Measurements from ENCODE around the gene UBE2E1. TPM values are rescaled to one million over a fixed set of nuclear protein-coding genes. Genes with fewer than 3 reads are reported as not detected.

UBE2E1 gene
- total RNA-seq, 1 donor from 2014 or later: 103 TPM

DNA sequence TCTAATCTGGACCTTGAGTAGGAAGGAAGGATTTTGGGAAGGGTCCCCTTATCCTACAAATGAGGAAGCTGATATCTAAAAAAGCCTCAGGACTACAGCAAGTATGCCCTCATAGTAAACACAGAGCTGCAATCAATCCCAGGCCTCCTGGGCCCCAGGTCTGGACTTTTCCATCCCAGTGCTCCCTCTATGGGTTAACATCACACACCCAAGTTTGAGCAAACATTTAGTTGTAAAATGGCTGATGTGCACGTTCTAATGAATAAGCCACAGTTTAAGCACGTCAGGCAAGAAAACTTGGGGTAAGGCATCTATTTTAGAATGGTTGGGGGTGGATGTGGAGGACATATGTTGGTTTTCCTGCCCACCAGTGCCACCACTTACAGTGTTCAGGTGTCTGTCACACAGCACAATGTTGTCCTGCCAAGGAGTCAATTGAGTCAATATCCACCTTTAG is 44.3 kb upstream of the UBE2E1 start:
- Mint-ChIP-seq H3K4me3 (ENCODE audit: unreplicated experiment) (no peak overlapping the region), H3K9me3 (ENCODE audit: low read depth) (no peaks in the 10 kb centered on the region), H3K27ac (ENCODE audit: unreplicated experiment) (no peak overlapping the region), H3K27me3 (ENCODE audit: low read depth) (no peaks in the 10 kb centered on the region), H3K4me1 (ENCODE audit: low read depth) (peaks cover 10% of the 10 kb centered on the region), H3K36me3 (ENCODE audit: low read depth) (no peaks in the 10 kb centered on the region)
- no peak for DNase-seq (ENCODE audit: low spot score)
- TF ChIP-seq, protein P1, sequence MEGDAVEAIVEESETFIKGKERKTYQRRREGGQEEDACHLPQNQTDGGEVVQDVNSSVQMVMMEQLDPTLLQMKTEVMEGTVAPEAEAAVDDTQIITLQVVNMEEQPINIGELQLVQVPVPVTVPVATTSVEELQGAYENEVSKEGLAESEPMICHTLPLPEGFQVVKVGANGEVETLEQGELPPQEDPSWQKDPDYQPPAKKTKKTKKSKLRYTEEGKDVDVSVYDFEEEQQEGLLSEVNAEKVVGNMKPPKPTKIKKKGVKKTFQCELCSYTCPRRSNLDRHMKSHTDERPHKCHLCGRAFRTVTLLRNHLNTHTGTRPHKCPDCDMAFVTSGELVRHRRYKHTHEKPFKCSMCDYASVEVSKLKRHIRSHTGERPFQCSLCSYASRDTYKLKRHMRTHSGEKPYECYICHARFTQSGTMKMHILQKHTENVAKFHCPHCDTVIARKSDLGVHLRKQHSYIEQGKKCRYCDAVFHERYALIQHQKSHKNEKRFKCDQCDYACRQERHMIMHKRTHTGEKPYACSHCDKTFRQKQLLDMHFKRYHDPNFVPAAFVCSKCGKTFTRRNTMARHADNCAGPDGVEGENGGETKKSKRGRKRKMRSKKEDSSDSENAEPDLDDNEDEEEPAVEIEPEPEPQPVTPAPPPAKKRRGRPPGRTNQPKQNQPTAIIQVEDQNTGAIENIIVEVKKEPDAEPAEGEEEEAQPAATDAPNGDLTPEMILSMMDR (IDR thresholded peaks at IDR 0.05): peak; percentile 65

DNA sequence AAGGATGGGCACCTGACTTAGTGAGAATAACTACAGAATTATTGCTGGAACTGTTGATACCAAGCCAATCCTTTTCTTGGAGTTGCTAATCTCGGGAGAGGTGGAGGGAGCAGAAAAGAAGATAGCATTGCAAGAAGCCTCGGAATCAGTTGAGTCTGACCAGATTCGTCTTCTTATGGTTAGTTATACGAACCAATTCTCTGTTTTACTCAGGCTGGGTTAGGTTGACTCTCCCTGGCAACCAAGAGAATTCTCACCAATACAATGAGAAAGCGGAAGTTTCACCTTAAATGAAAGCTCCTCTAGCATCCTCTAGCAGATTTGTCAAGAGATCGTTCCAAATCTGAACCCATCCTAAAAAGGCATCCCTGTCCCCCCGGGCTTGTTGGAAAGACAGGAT is 43.5 kb upstream of the UBE2E1 start:
- no peaks in the 10 kb centered on the region for H3K36me3 Mint-ChIP-seq (ENCODE audit: low read depth)
- no peaks in the 10 kb centered on the region for H3K27me3 Mint-ChIP-seq (ENCODE audit: low read depth)
- H3K4me1 Mint-ChIP-seq (ENCODE audit: low read depth): peaks cover 9% of the 10 kb centered on the region
- H3K27ac Mint-ChIP-seq (ENCODE audit: unreplicated experiment): no peak overlapping the region
- no peak overlapping the region for H3K4me3 Mint-ChIP-seq (ENCODE audit: unreplicated experiment)
- TF ChIP-seq, protein P1 (IDR thresholded peaks at IDR 0.05): no peak
- H3K9me3 Mint-ChIP-seq (ENCODE audit: low read depth): no peaks in the 10 kb centered on the region
- no peak for DNase-seq (ENCODE audit: low spot score)

DNA sequence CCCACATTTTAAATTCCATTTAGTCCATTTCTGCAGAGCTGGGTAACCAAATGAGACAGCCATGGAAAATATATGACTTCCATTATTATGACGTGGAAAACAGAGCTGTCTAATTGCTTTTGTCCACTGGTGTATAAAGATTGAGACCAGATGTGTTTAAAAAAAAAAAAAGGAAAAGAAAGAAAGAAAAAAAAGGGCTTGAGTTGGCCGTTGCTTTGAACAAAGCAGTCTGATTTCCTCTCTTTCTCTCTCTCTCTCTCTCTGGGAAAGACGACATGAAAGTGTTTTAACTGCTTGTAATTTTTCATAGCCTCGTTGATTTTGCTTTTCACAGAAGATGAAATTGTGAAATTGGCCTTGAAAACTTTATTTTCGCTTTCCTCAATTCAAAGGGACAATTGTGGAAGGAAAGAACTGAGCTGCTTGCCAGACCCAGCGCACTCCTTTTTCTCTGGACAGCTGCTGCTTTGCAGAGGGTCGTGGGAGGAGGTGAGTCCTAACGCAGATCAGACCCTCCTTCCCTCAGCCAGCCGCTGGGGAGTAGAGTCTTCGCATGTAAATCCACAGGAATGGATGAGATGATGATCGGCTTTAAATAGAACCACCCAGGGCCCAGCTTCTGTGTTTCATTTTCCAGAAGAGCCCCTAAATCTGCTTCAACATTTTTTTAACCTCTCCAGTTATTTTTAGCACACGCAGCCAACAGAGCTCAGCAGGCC is 42.8 kb upstream of the UBE2E1 start:
- Mint-ChIP-seq H3K27me3 (ENCODE audit: low read depth) (no peaks in the 10 kb centered on the region), H3K4me3 (ENCODE audit: unreplicated experiment) (peak overlapping the region; percentile 38), H3K36me3 (ENCODE audit: low read depth) (no peaks in the 10 kb centered on the region), H3K27ac (ENCODE audit: unreplicated experiment) (peak overlapping the region; percentile 73), H3K9me3 (ENCODE audit: low read depth) (no peaks in the 10 kb centered on the region), H3K4me1 (ENCODE audit: low read depth) (peaks cover 9% of the 10 kb centered on the region)
- DNase-seq (ENCODE audit: low spot score): no peak
- TF ChIP-seq, protein P1 (IDR thresholded peaks at IDR 0.05): no peak

DNA sequence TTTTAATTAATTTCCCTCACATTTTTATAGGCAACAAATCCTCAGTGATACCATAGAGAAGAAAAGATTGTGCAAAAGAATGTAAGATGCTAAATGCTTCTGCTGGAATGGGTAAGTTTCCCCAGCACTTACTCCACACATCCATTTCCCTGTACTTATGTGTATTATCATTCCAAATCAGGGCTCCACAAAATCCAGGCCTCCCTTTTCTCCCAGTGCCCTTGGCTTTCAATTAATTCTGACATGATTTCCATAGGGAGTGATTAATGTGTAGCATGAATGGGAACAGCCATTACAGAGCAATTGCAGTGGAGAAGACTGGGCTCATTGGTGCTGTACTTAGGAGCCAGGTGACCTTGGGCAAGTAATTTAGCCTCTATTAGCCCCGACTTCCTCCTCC is 41.3 kb upstream of the UBE2E1 start:
- Mint-ChIP-seq H3K36me3 (ENCODE audit: low read depth) (no peaks in the 10 kb centered on the region), H3K4me1 (ENCODE audit: low read depth) (peaks cover 9% of the 10 kb centered on the region), H3K27ac (ENCODE audit: unreplicated experiment) (no peak overlapping the region), H3K9me3 (ENCODE audit: low read depth) (no peaks in the 10 kb centered on the region), H3K27me3 (ENCODE audit: low read depth) (no peaks in the 10 kb centered on the region), H3K4me3 (ENCODE audit: unreplicated experiment) (no peak overlapping the region)
- DNase-seq (ENCODE audit: low spot score): no peak
- TF ChIP-seq, protein P1 (IDR thresholded peaks at IDR 0.05): no peak

DNA sequence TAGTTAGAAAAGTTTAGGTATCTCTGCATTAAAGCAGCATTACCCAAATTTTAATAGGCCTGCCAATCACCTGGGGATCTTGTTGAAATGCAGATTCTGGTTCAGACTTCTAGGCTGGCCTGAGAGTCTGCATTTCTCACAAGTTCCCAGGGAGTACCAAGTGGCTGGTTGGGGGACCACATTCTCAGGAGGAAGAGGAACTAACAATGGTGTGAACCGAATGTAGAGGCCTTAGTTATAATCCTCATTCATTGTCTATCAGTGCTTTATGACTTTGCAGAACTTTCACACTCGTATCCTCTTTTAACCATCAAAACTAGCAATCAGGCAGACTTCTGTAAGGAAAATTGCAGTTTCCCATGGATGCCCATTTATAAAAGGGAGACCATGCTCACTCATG is 38.2 kb upstream of the UBE2E1 start:
- Mint-ChIP-seq H3K27me3 (ENCODE audit: low read depth) (no peaks in the 10 kb centered on the region), H3K36me3 (ENCODE audit: low read depth) (no peaks in the 10 kb centered on the region), H3K9me3 (ENCODE audit: low read depth) (no peaks in the 10 kb centered on the region), H3K4me1 (ENCODE audit: low read depth) (peaks cover 9% of the 10 kb centered on the region), H3K4me3 (ENCODE audit: unreplicated experiment) (no peak overlapping the region), H3K27ac (ENCODE audit: unreplicated experiment) (no peak overlapping the region)
- DNase-seq (ENCODE audit: low spot score): no peak
- TF ChIP-seq, protein P1 (IDR thresholded peaks at IDR 0.05): no peak

Measured in chondrocyte (in vitro differentiated cells).